ENCODE measurements around the gene MAPK7. TPM values are rescaled to one million over a fixed set of nuclear protein-coding genes. Genes with fewer than 3 reads are reported as not detected.

Gene MAPK7
- total RNA-seq, 1 donor from 2014 or later = 7.7 TPM

GRCh38 chr17:19391432-19391831 lies 13.1 kb downstream of the MAPK7 start:
- ATAC-seq (no peak), DNase-seq (ENCODE audit: low spot score) (no peak)

- no peak for ATAC-seq
Measured at GRCh38 chr17:19392303-19392702, 14.0 kb downstream of the MAPK7 start.

GRCh38 chr17:19397556-19398041 lies 19.3 kb downstream of the MAPK7 start:
- no peak for DNase-seq (ENCODE audit: low spot score)

More at GRCh38 chr17:19392303-19392702, 14.0 kb downstream of the MAPK7 start:
- no peak for DNase-seq (ENCODE audit: low spot score)

GRCh38 chr17:19398301-19399181 lies 20.2 kb downstream of the MAPK7 start:
- peak; percentile 49 for DNase-seq (ENCODE audit: low spot score)
- ATAC-seq = peak; percentile 71

More at GRCh38 chr17:19397556-19398041, 19.3 kb downstream of the MAPK7 start:
- no peak for ATAC-seq

- ATAC-seq (no peak), DNase-seq (ENCODE audit: low spot score) (no peak)
Measured at GRCh38 chr17:19399750-19400450, 21.6 kb downstream of the MAPK7 start.

- DNase-seq (ENCODE audit: low spot score) (no peak), ATAC-seq (no peak)
Measured at GRCh38 chr17:19401321-19402010, 23.2 kb downstream of the MAPK7 start.

- no peak for ATAC-seq
- DNase-seq (ENCODE audit: low spot score) = no peak
Measured at GRCh38 chr17:19402171-19402570, 23.9 kb downstream of the MAPK7 start.

- ATAC-seq = no peak
- DNase-seq (ENCODE audit: low spot score) = peak; percentile 35
Measured at GRCh38 chr17:19403021-19403420, 24.7 kb downstream of the MAPK7 start.

GRCh38 chr17:19404264-19404663 lies 26.0 kb downstream of the MAPK7 start:
- ATAC-seq = no peak
- no peak for DNase-seq (ENCODE audit: low spot score)

GRCh38 chr17:19405114-19405513 lies 26.8 kb downstream of the MAPK7 start:
- no peak for ATAC-seq
- DNase-seq (ENCODE audit: low spot score) = no peak

- DNase-seq (ENCODE audit: low spot score) = no peak
- ATAC-seq = no peak
Measured at GRCh38 chr17:19407601-19408345, 29.5 kb downstream of the MAPK7 start.

- no peak for DNase-seq (ENCODE audit: low spot score)
- no peak for ATAC-seq
Measured at GRCh38 chr17:19408346-19408710, 30.0 kb downstream of the MAPK7 start.

GRCh38 chr17:19409066-19409465 lies 30.8 kb downstream of the MAPK7 start:
- ATAC-seq (no peak), DNase-seq (ENCODE audit: low spot score) (no peak)

- ATAC-seq = no peak
- DNase-seq (ENCODE audit: low spot score) = no peak
Measured at GRCh38 chr17:19409509-19409908, 31.2 kb downstream of the MAPK7 start.

- ATAC-seq = no peak
Measured at GRCh38 chr17:19410091-19410490, 31.8 kb downstream of the MAPK7 start.

GRCh38 chr17:19410875-19411620 lies 32.8 kb downstream of the MAPK7 start, which contains the start of gene RNF112:
RNF112 (plus strand) TSS chr17:19411232; CDS start chr17:19411409, 177 bp downstream.
- ATAC-seq = no peak
- peak; percentile 41 for DNase-seq (ENCODE audit: low spot score)

More at GRCh38 chr17:19410091-19410490, 31.8 kb downstream of the MAPK7 start:
- no peak for DNase-seq (ENCODE audit: low spot score)

- ATAC-seq = no peak
- no peak for DNase-seq (ENCODE audit: low spot score)
Measured at GRCh38 chr17:19411631-19412030, 33.3 kb downstream of the MAPK7 start.

- peak; percentile 37 for DNase-seq (ENCODE audit: low spot score)
Measured at GRCh38 chr17:19412510-19412909, 34.2 kb downstream of the MAPK7 start.

GRCh38 chr17:19412984-19413383 lies 34.7 kb downstream of the MAPK7 start:
- ATAC-seq (no peak), DNase-seq (ENCODE audit: low spot score) (peak; percentile 40)

More at GRCh38 chr17:19412510-19412909, 34.2 kb downstream of the MAPK7 start:
- ATAC-seq = no peak

- ATAC-seq (no peak), DNase-seq (ENCODE audit: low spot score) (no peak)
Measured at GRCh38 chr17:19413761-19414160, 35.5 kb downstream of the MAPK7 start.

Data from left lobe of liver (tissue), 2 donors.